GM20431 (cell line): Measurements from ENCODE around the gene CNTNAP4.

ENCODE experiments used
- in situ Hi-C: fragments of 300-500 bp; cut with MseI, MboI; formaldehyde crosslinking; loops from one replicate; pipeline ENCODE4 v1.15.0; 2020; ENCODE audit warnings: low sequenced_read_pairs; ENCODE audit not compliant: unreplicated experiment

The CNTNAP4 gene

GRCh38 chr16:76297941-76298340 is 20.7 kb downstream of the CNTNAP4 start:
- in situ Hi-C loops, result loop anchor here (25.0 kb wide), 1 partner anchor 364 kb away; no protein-coding TSS in a partner anchor

- in situ Hi-C loops, result no loop called here
Measured at GRCh38 chr16:76303637-76304314, 26.6 kb downstream of the CNTNAP4 start.

- in situ Hi-C loops, result no loop called here
Measured at GRCh38 chr16:76309639-76310335, 32.6 kb downstream of the CNTNAP4 start.

GRCh38 chr16:76311260-76311659 is 34.1 kb downstream of the CNTNAP4 start:
- in situ Hi-C loops, result no loop called here

GRCh38 chr16:76318565-76318964 is 41.4 kb downstream of the CNTNAP4 start:
- in situ Hi-C loops, result no loop called here

- in situ Hi-C loops, result no loop called here
Measured at GRCh38 chr16:76329106-76329505, 51.9 kb downstream of the CNTNAP4 start.

GRCh38 chr16:76335180-76335974 is 58.2 kb downstream of the CNTNAP4 start:
- in situ Hi-C loops, result no loop called here

- in situ Hi-C loops, result no loop called here
Measured at GRCh38 chr16:76336112-76336511, 58.9 kb downstream of the CNTNAP4 start.

- in situ Hi-C loops, result no loop called here
Measured at GRCh38 chr16:76338472-76338871, 61.3 kb downstream of the CNTNAP4 start.

- in situ Hi-C loops, result no loop called here
Measured at GRCh38 chr16:76343769-76344168, 66.6 kb downstream of the CNTNAP4 start.

- in situ Hi-C loops, result no loop called here
Measured at GRCh38 chr16:76345163-76345661, 68.0 kb downstream of the CNTNAP4 start.

GRCh38 chr16:76346210-76346609 is 69.0 kb downstream of the CNTNAP4 start:
- in situ Hi-C loops, result no loop called here

- in situ Hi-C loops, result no loop called here
Measured at GRCh38 chr16:76351441-76351840, 74.2 kb downstream of the CNTNAP4 start.

GRCh38 chr16:76360404-76360803 is 83.2 kb downstream of the CNTNAP4 start:
- in situ Hi-C loops, result no loop called here

GRCh38 chr16:76370344-76370743 is 93.1 kb downstream of the CNTNAP4 start:
- in situ Hi-C loops, result no loop called here

GRCh38 chr16:76371441-76371840 is 94.2 kb downstream of the CNTNAP4 start:
- in situ Hi-C loops, result no loop called here

- in situ Hi-C loops, result no loop called here
Measured at GRCh38 chr16:76373998-76374397, 96.8 kb downstream of the CNTNAP4 start.

GRCh38 chr16:76376988-76377387 is 99.8 kb downstream of the CNTNAP4 start:
- in situ Hi-C loops, result no loop called here

- in situ Hi-C loops, result no loop called here
Measured at GRCh38 chr16:76378020-76378419, 100.8 kb downstream of the CNTNAP4 start.

- in situ Hi-C loops, result no loop called here
Measured at GRCh38 chr16:76381096-76381495, 103.9 kb downstream of the CNTNAP4 start.
